SK-N-SH (cell line): ENCODE measurements around the gene SAMD15. TPM values are rescaled to one million over a fixed set of nuclear protein-coding genes. Genes with fewer than 3 reads are reported as not detected.

ENCODE experiments used
- CTCF ChIA-PET: fragments of 300-600, 350-600 bp; formaldehyde crosslinking; extraction: SDS; loops from one replicate; lab custom pipeline; 2021; lab: Yijun Ruan, JAX
- POLR2A ChIA-PET: fragments of 350-600 bp; sonication (Branson Sonifier 250); formaldehyde crosslinking; extraction: SDS; loops from one replicate; lab custom pipeline; 2020; ENCODE audit warnings: antibody characterized with exemption, inconsistent platforms; lab: Yijun Ruan, JAX
- DNase-seq: peaks from one replicate; pipeline ENCODE4 v3.0.0; 2012
- H2AFZ ChIP-seq: fragments of 200-600 bp; sonication (generic); 2 replicates; pipeline ENCODE4 v1.8.1; 2016; ENCODE audit warnings: antibody characterized with exemption, mild to moderate bottlenecking, low read depth
- H3F3A ChIP-seq: fragments of 200-600 bp; sonication (generic); replicated peaks from 2 replicates; pipeline ENCODE3; 2016; ENCODE audit warnings: antibody characterized with exemption, mild to moderate bottlenecking; ENCODE audit not compliant: insufficient read depth
- H3K27ac ChIP-seq, 2 experiments: fragments of 200-500 bp in 1 of 2; fragments of 200-600 bp in 1 of 2; sonication (Bioruptor generic) in 1 of 2; sonication (generic), shearing (Covaris generic) in 1 of 2; 2 replicates each; pipeline versions ENCODE4 v1.5.1 to v1.6.1; 2014 to 2016; ENCODE audit warnings: low read depth in 2 of 2, inconsistent platforms in 1 of 2, low read length in 1 of 2, mild to moderate bottlenecking in 1 of 2, mixed read lengths in 1 of 2
- H3K27me3 ChIP-seq: fragments of 200-600 bp; sonication (generic), shearing (Covaris generic); 2 replicates; pipeline ENCODE4 v1.6.1; 2016; ENCODE audit warnings: mixed run types; ENCODE audit not compliant: insufficient read depth
- H3K36me3 ChIP-seq, 2 experiments: fragments of 200-500 bp in 1 of 2; fragments of 200-600 bp in 1 of 2; sonication (Bioruptor generic) in 1 of 2; sonication (generic) in 1 of 2; replicated peaks in 1 of 2; 2 replicates each; pipeline versions ENCODE3 to v1.5.1; 2014 to 2016; ENCODE audit warnings: low read length in 1 of 2, mild to moderate bottlenecking in 1 of 2; ENCODE audit not compliant: insufficient read depth in 2 of 2, control insufficient read depth in 1 of 2
- H3K4me1 ChIP-seq, 2 experiments: fragments of 200-500 bp in 1 of 2; fragments of 200-600 bp in 1 of 2; sonication (Bioruptor generic) in 1 of 2; sonication (generic), shearing (Covaris generic) in 1 of 2; 2 replicates each; pipeline versions ENCODE4 v1.5.1 to v1.6.1; 2014 to 2016; ENCODE audit warnings: low read depth in 1 of 2, low read length in 1 of 2, mixed run types in 1 of 2; ENCODE audit not compliant: insufficient read depth in 2 of 2, control insufficient read depth in 1 of 2
- H3K4me2 ChIP-seq: fragments of 200-600 bp; sonication (generic), shearing (Covaris generic); 2 replicates; pipeline ENCODE4 v1.6.1; 2017; ENCODE audit warnings: mixed run types
- H3K4me3 ChIP-seq, 2 experiments: fragments of 200-500 bp in 1 of 2; fragments of 200-600 bp in 1 of 2; sonication (Bioruptor generic) in 1 of 2; sonication (generic), shearing (Covaris generic) in 1 of 2; 2 replicates each; pipeline versions ENCODE4 v1.5.1 to v1.8.1; 2014 to 2016; ENCODE audit warnings: low read depth in 2 of 2, inconsistent platforms in 1 of 2, low read length in 1 of 2, mild to moderate bottlenecking in 1 of 2, mixed read lengths in 1 of 2, moderate library complexity in 1 of 2
- H3K79me2 ChIP-seq: fragments of 200-600 bp; sonication (generic); 2 replicates; pipeline ENCODE4 v1.8.1; 2017; ENCODE audit warnings: mild to moderate bottlenecking; ENCODE audit not compliant: insufficient read depth
- H3K9ac ChIP-seq: fragments of 200-600 bp; sonication (generic); 2 replicates; pipeline ENCODE4 v1.6.1; 2017; ENCODE audit warnings: mixed run types
- H3K9me2 ChIP-seq: fragments of 200-600 bp; sonication (generic); 2 replicates; pipeline ENCODE4 v1.6.1; 2017; ENCODE audit warnings: mixed run types
- H3K9me3 ChIP-seq: fragments of 200-600 bp; sonication (generic); 2 replicates; pipeline ENCODE4 v1.6.1; 2017; ENCODE audit warnings: mixed run types, mild to moderate bottlenecking, moderate library complexity
- H4K20me1 ChIP-seq: fragments of 200-600 bp; sonication (generic); 2 replicates; pipeline ENCODE4 v1.6.1; 2017; ENCODE audit warnings: mild to moderate bottlenecking, mixed run types; ENCODE audit not compliant: insufficient read depth
- CHD2 ChIP-seq: fragments of 150-350 bp; IDR thresholded peaks from 2 replicates; pipeline ENCODE4 v1.6.1; 2018; ENCODE audit warnings: low read length; ENCODE audit not compliant: partially characterized antibody
- EZH2phosphoT487 ChIP-seq: fragments of 200-600 bp; sonication (generic); IDR thresholded peaks from 2 replicates; pipeline ENCODE4 v1.6.1; 2017; ENCODE audit warnings: low read depth, mixed run types, mild to moderate bottlenecking, antibody characterized with exemption, moderate library complexity, borderline replicate concordance
- FOXJ3 ChIP-seq: sonication (generic); formaldehyde crosslinking; IDR thresholded peaks from 2 replicates; pipeline ENCODE4 v1.5.1; 2020; ENCODE audit warnings: mild to moderate bottlenecking, missing genetic modification reagents
- FOXM1 ChIP-seq: IDR thresholded peaks from 2 replicates; pipeline ENCODE4 v1.4.0; 2012; ENCODE audit warnings: low read depth, mild to moderate bottlenecking
- GABPA ChIP-seq: IDR thresholded peaks from 2 replicates; pipeline ENCODE4 v1.4.0; 2012; ENCODE audit warnings: low read depth, mild to moderate bottlenecking
- GATA2 ChIP-seq: sonication (generic); formaldehyde crosslinking; IDR thresholded peaks from 2 replicates; pipeline ENCODE4 v1.5.0; 2020; ENCODE audit warnings: mild to moderate bottlenecking, missing genetic modification reagents
- JUND ChIP-seq: IDR thresholded peaks from 2 replicates; pipeline ENCODE4 v1.4.0; 2012
- MEF2A ChIP-seq: IDR thresholded peaks from 2 replicates; pipeline ENCODE4 v1.4.0; 2012; ENCODE audit warnings: low read depth, borderline replicate concordance
- MXI1 ChIP-seq: IDR thresholded peaks from 2 replicates; pipeline ENCODE4 v1.6.1; 2012; ENCODE audit warnings: mild to moderate bottlenecking, low read depth, low read length, improper control_type of control experiment
- PBX3 ChIP-seq: IDR thresholded peaks from 2 replicates; pipeline ENCODE4; 2012
- POLR2AphosphoS5 ChIP-seq: IDR thresholded peaks from 2 replicates; pipeline ENCODE4 v1.6.1; 2012; ENCODE audit warnings: low read depth, low read length
- RAD21 ChIP-seq: IDR thresholded peaks from 2 replicates; pipeline ENCODE4 v1.6.1; 2012; ENCODE audit warnings: mild to moderate bottlenecking, low read length
- RCOR1 ChIP-seq: fragments of 150-350 bp; IDR thresholded peaks from 2 replicates; pipeline ENCODE4 v1.6.1; 2017; ENCODE audit warnings: antibody characterized with exemption, low read length
- RFX5 ChIP-seq: IDR thresholded peaks from 2 replicates; pipeline ENCODE4 v1.6.1; 2012; ENCODE audit warnings: mild to moderate bottlenecking, improper control_type of control experiment, low read length
- RXRA ChIP-seq: IDR thresholded peaks from 2 replicates; pipeline ENCODE4 v1.4.0; 2012; ENCODE audit warnings: low read depth, mild to moderate bottlenecking, borderline replicate concordance
- SIN3A ChIP-seq: IDR thresholded peaks from 2 replicates; pipeline ENCODE4 v1.6.1; 2012; ENCODE audit warnings: low read depth, mild to moderate bottlenecking, low read length, moderate library complexity, borderline replicate concordance
- USF2 ChIP-seq: fragments of 150-350 bp; IDR thresholded peaks from 2 replicates; pipeline ENCODE4 v1.6.1; 2017; ENCODE audit warnings: antibody characterized with exemption, low read length, low read depth, borderline replicate concordance
- YY1 ChIP-seq: IDR thresholded peaks from 2 replicates; pipeline ENCODE4 v1.4.0; 2012; ENCODE audit warnings: low read depth, mild to moderate bottlenecking
- WGBS: methylation state at CpG from one replicate; pipeline ENCODE4 v1.1.6; 2017; ENCODE audit warnings: low lambda C conversion rate; 5-methylcytosine and 5-hydroxymethylcytosine counted together
- polyA plus RNA-seq, 3 experiments: library from polyadenylated mRNA; depleted of rRNA; stranded (reverse); fragments of >200 nt; gene quantifications; 2 replicates each; pipeline ENCODE4 v1.2.3, GENCODE V29; 2012
- TF ChIP-seq, protein P1 (sequence below): fragments of 200-600 bp; sonication (generic); IDR thresholded peaks from 2 replicates; pipeline ENCODE4 v1.6.1; 2017; ENCODE audit warnings: antibody characterized with exemption, mild to moderate bottlenecking, moderate library complexity
- TF ChIP-seq, protein P2 (sequence below): IDR thresholded peaks from 2 replicates; pipeline ENCODE4 v1.6.1; 2012; ENCODE audit warnings: mild to moderate bottlenecking, low read depth, low read length, moderate library complexity

SAMD15 gene
- polyA plus RNA-seq, 1 of the 3 experiments (the other 2 are of a cell fraction) = 1.7 TPM

GRCh38 chr14:77378701-77379100 lies 1.5 kb downstream of the SAMD15 start:
- WGBS = 90% methylated on average over 6 of the region's 6 CpGs
- Histone ChIP-seq H3K9ac (no peak overlapping the region), H3K27ac (no peak overlapping the region), H3K4me2 (no peak overlapping the region), H3K9me2 (no peaks in the 10 kb centered on the region), H3K9me3 (no peaks in the 10 kb centered on the region), H3K79me2 (peaks cover 27% of the 10 kb centered on the region; the same call in 1 of the 2 replicates), H3F3A (no peaks in the 10 kb centered on the region), H2AFZ (no peak overlapping the region), H3K4me3 (no peak overlapping the region), H3K36me3 (no peaks in the 10 kb centered on the region), H4K20me1 (no peaks in the 10 kb centered on the region), H3K4me1 (peaks cover 0 to 11% of the 10 kb centered on the region in 2 experiments; a peak in 3 of 4 replicates), H3K27me3 (no peaks in the 10 kb centered on the region)
- ChIA-PET CTCF (no interaction called here), POLR2A (no interaction called here)
- DNase-seq = no peak
- TF ChIP-seq MXI1 (no peak), YY1 (no peak), POLR2AphosphoS5 (no peak), RXRA (no peak)
- TF ChIP-seq, protein P1, sequence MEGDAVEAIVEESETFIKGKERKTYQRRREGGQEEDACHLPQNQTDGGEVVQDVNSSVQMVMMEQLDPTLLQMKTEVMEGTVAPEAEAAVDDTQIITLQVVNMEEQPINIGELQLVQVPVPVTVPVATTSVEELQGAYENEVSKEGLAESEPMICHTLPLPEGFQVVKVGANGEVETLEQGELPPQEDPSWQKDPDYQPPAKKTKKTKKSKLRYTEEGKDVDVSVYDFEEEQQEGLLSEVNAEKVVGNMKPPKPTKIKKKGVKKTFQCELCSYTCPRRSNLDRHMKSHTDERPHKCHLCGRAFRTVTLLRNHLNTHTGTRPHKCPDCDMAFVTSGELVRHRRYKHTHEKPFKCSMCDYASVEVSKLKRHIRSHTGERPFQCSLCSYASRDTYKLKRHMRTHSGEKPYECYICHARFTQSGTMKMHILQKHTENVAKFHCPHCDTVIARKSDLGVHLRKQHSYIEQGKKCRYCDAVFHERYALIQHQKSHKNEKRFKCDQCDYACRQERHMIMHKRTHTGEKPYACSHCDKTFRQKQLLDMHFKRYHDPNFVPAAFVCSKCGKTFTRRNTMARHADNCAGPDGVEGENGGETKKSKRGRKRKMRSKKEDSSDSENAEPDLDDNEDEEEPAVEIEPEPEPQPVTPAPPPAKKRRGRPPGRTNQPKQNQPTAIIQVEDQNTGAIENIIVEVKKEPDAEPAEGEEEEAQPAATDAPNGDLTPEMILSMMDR = no peak

GRCh38 chr14:77390188-77390587 lies 13.0 kb downstream of the SAMD15 start:
- WGBS = 83% methylated on average over 4 of the region's 4 CpGs
- Histone ChIP-seq H3K9me3 (no peaks in the 10 kb centered on the region), H3K4me1 (no peaks in the 10 kb centered on the region), H3K36me3 (no peaks in the 10 kb centered on the region), H3K4me3 (no peak overlapping the region), H3K79me2 (no peaks in the 10 kb centered on the region), H3K27ac (no peak overlapping the region), H3K4me2 (no peak overlapping the region), H3K9ac (no peak overlapping the region), H3F3A (no peaks in the 10 kb centered on the region), H2AFZ (no peak overlapping the region), H4K20me1 (no peaks in the 10 kb centered on the region), H3K27me3 (no peaks in the 10 kb centered on the region), H3K9me2 (no peaks in the 10 kb centered on the region)
- TF ChIP-seq MEF2A (no peak), RCOR1 (no peak), GABPA (no peak), YY1 (no peak), SIN3A (no peak), USF2 (no peak), PBX3 (no peak), FOXM1 (no peak), EZH2phosphoT487 (no peak), GATA2 (no peak), JUND (no peak), FOXJ3 (CRISPR knock-in tag) (no peak), RAD21 (no peak), CHD2 (no peak), RFX5 (no peak)
- TF ChIP-seq, protein P2, sequence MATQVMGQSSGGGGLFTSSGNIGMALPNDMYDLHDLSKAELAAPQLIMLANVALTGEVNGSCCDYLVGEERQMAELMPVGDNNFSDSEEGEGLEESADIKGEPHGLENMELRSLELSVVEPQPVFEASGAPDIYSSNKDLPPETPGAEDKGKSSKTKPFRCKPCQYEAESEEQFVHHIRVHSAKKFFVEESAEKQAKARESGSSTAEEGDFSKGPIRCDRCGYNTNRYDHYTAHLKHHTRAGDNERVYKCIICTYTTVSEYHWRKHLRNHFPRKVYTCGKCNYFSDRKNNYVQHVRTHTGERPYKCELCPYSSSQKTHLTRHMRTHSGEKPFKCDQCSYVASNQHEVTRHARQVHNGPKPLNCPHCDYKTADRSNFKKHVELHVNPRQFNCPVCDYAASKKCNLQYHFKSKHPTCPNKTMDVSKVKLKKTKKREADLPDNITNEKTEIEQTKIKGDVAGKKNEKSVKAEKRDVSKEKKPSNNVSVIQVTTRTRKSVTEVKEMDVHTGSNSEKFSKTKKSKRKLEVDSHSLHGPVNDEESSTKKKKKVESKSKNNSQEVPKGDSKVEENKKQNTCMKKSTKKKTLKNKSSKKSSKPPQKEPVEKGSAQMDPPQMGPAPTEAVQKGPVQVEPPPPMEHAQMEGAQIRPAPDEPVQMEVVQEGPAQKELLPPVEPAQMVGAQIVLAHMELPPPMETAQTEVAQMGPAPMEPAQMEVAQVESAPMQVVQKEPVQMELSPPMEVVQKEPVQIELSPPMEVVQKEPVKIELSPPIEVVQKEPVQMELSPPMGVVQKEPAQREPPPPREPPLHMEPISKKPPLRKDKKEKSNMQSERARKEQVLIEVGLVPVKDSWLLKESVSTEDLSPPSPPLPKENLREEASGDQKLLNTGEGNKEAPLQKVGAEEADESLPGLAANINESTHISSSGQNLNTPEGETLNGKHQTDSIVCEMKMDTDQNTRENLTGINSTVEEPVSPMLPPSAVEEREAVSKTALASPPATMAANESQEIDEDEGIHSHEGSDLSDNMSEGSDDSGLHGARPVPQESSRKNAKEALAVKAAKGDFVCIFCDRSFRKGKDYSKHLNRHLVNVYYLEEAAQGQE = no peak
- DNase-seq = no peak
- CTCF ChIA-PET = no interaction called here
- POLR2A ChIA-PET = no interaction called here
